CD4-positive, alpha-beta T cell (primary cell): Measurements from ENCODE around the gene FAM177B. TPM values are rescaled to one million over a fixed set of nuclear protein-coding genes. Genes with fewer than 3 reads are reported as not detected.

Experiments used
- ATAC-seq: fragments of 200-7000 bp; cut with Tn5 transposase; one replicate; pipeline ENCODE4 v1.10.0; 2022; ENCODE audit warnings: mild to moderate bottlenecking; ENCODE audit not compliant: poor library complexity
- CTCF ChIA-PET: fragments of 350-600 bp; sonication (Branson Sonifier 250); formaldehyde crosslinking; loops from one replicate; lab custom pipeline; 2021; ENCODE audit warnings: antibody characterized with exemption, inconsistent platforms; lab: Charles Lee
- POLR2A ChIA-PET: fragments of 350-600 bp; sonication (Branson Sonifier 250); formaldehyde crosslinking; loops from one replicate; lab custom pipeline; 2021; ENCODE audit warnings: antibody characterized with exemption, inconsistent platforms; lab: Charles Lee
- DNase-seq, 14 experiments: peaks; one replicate each; pipeline ENCODE4 v3.0.0-alpha.2; 2013 to 2020; ENCODE audit warnings: mixed read lengths in 2 of 14
- H3K27ac ChIP-seq, 2 donors: one replicate each; pipeline versions ENCODE4 v1.5.1 to v1.7.0; 2013; ENCODE audit warnings: low read length in 2 of 2, low read depth in 1 of 2, mild to moderate bottlenecking in 1 of 2
- H3K27me3 ChIP-seq, 2 experiments: 1 replicate in 1 of 2; 2 replicates in 1 of 2; pipeline versions ENCODE4 v1.6.1 to v1.7.0; 2013; ENCODE audit warnings: low read length in 2 of 2, control low read depth in 1 of 2, mild to moderate bottlenecking in 1 of 2, moderate library complexity in 1 of 2; ENCODE audit not compliant: insufficient read depth in 2 of 2, control insufficient read depth in 1 of 2
- H3K36me3 ChIP-seq: one replicate; pipeline ENCODE4 v1.6.1; 2013; ENCODE audit warnings: low read length, control low read depth; ENCODE audit not compliant: insufficient read depth
- H3K4me1 ChIP-seq: one replicate; pipeline ENCODE4 v1.6.1; 2013; ENCODE audit warnings: low read length, control low read depth; ENCODE audit not compliant: insufficient read depth
- H3K4me3 ChIP-seq: one replicate; pipeline ENCODE4 v1.5.1; 2013; ENCODE audit warnings: mild to moderate bottlenecking, low read length, moderate library complexity
- H3K9me3 ChIP-seq, 2 experiments: 1 replicate in 1 of 2; 2 replicates in 1 of 2; pipeline versions ENCODE4 v1.6.1 to v1.7.0; 2013; ENCODE audit warnings: low read length in 2 of 2, mild to moderate bottlenecking in 2 of 2, control low read depth in 1 of 2, moderate library complexity in 1 of 2; ENCODE audit not compliant: control insufficient read depth in 1 of 2, insufficient read depth in 1 of 2
- H3K27ac Mint-ChIP-seq: one replicate; pipeline ENCODE4 v1.8.0; 2020; ENCODE audit warnings: mixed read lengths
- H3K27me3 Mint-ChIP-seq: one replicate; pipeline ENCODE4 v1.8.0; 2021; ENCODE audit warnings: mixed read lengths
- H3K36me3 Mint-ChIP-seq: one replicate; pipeline ENCODE4 v1.8.0; 2021; ENCODE audit warnings: low read depth, mixed read lengths
- H3K4me1 Mint-ChIP-seq: one replicate; pipeline ENCODE4 v1.8.0; 2021; ENCODE audit warnings: low read depth, mixed read lengths
- H3K4me3 Mint-ChIP-seq: one replicate; pipeline ENCODE4 v1.8.0; 2020; ENCODE audit warnings: mild to moderate bottlenecking, mixed read lengths
- H3K9me3 Mint-ChIP-seq: one replicate; pipeline ENCODE4 v1.8.0; 2020; ENCODE audit warnings: mixed read lengths
- intact Hi-C, 2 experiments: fragments of 100-400 bp; cut with DNase I in 1 of 2; cut with micrococcal nuclease in 1 of 2; formaldehyde crosslinking; loops; one replicate each; pipeline versions ENCODE4 v1.15.1 to v1.9.0; 2023 to 2025; cut with DNase I, micrococcal nuclease
- total RNA-seq, 174 experiments: library from RNA in 2 of 174; stranded (reverse) in 2 of 174; gene quantifications; one replicate each; pipeline ENCODE4 v1.2.3 and lab custom pipeline; 2021 to 2026
- TF ChIP-seq, protein P1 (sequence below): fragments of 200-600 bp; IDR thresholded peaks from one replicate; pipeline ENCODE4 v1.8.0; 2022; ENCODE audit warnings: antibody characterized with exemption, mild to moderate bottlenecking

FAM177B gene
- total RNA-seq, 2 experiments from 2014 or later = not detected

GRCh38 chr1:222792744-222793143 lies 55.7 kb downstream of the FAM177B start:
- H3K9me3 ChIP-seq = no peaks in the 10 kb centered on the region
- H3K4me1 ChIP-seq = no peaks in the 10 kb centered on the region
- Mint-ChIP-seq H3K27ac (no peak overlapping the region), H3K27me3 (no peaks in the 10 kb centered on the region), H3K9me3 (no peaks in the 10 kb centered on the region), H3K36me3 (no peaks in the 10 kb centered on the region), H3K4me3 (no peak overlapping the region), H3K4me1 (no peaks in the 10 kb centered on the region)
- no peak overlapping the region for H3K4me3 ChIP-seq
- CTCF ChIA-PET = no interaction called here
- ATAC-seq (no peak), DNase-seq (peak in 3 of 14 experiments; percentile 23 to 41 (median 38))
- POLR2A ChIA-PET = no interaction called here
- H3K36me3 ChIP-seq = no peaks in the 10 kb centered on the region
- intact Hi-C loops = loop anchor here (1.0 to 5.0 kb wide), 4 partner anchors 289 to 892 kb away; no protein-coding TSS in a partner anchor
- no peak overlapping the region for H3K27ac ChIP-seq
- TF ChIP-seq, protein P1, sequence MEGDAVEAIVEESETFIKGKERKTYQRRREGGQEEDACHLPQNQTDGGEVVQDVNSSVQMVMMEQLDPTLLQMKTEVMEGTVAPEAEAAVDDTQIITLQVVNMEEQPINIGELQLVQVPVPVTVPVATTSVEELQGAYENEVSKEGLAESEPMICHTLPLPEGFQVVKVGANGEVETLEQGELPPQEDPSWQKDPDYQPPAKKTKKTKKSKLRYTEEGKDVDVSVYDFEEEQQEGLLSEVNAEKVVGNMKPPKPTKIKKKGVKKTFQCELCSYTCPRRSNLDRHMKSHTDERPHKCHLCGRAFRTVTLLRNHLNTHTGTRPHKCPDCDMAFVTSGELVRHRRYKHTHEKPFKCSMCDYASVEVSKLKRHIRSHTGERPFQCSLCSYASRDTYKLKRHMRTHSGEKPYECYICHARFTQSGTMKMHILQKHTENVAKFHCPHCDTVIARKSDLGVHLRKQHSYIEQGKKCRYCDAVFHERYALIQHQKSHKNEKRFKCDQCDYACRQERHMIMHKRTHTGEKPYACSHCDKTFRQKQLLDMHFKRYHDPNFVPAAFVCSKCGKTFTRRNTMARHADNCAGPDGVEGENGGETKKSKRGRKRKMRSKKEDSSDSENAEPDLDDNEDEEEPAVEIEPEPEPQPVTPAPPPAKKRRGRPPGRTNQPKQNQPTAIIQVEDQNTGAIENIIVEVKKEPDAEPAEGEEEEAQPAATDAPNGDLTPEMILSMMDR = peak; percentile 74
- H3K27me3 ChIP-seq = no peaks in the 10 kb centered on the region

DNA sequence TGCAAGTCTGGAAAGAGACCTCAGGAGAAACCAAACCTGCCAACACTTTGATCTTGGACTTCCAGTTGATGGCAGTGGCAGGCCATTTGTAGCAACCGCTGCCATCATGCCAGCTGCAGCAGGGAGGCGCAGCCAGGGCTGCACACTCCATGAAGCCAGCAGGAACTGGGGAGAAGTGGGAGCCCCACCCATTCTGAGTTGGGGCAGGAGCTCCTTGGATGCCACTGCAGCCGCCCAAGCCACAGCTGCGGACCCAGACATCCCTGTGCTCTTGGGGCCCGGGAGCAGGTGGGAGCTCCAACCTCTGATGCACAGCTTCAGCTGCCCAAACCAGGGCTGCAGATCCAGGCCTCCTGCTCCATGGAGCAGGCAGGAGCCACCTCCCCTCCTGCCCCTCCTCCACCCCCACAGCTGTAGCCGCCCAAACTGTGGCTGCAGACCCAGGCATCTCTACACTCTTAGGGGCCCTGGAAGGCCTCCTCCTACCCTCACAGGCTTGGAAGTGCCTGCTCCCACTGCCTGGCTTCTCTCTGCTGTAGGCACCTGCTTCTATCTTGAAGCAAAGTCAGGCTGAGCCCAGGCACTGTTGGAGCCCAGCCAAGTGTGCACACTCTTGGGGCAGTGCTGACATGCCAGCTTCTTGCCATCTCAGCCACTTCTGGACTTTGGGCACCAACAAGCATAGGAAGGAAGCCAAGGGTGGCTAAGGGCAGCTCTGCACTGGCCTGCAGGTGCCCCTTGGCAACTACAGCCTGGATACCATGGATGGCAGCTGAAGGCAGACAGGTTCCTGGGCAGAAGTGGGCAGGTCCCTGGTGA lies 57.9 kb downstream of the FAM177B start:
- no peak overlapping the region for H3K4me3 Mint-ChIP-seq
- Histone ChIP-seq H3K27ac (no peak overlapping the region), H3K36me3 (no peaks in the 10 kb centered on the region), H3K9me3 (no peaks in the 10 kb centered on the region), H3K4me1 (peaks cover 6% of the 10 kb centered on the region), H3K27me3 (no peaks in the 10 kb centered on the region), H3K4me3 (no peak overlapping the region)
- H3K27me3 Mint-ChIP-seq = no peaks in the 10 kb centered on the region
- ATAC-seq = no peak
- no peaks in the 10 kb centered on the region for H3K4me1 Mint-ChIP-seq
- intact Hi-C loops = loop anchor here in 1 of 2 experiments (5.0 kb wide), 1 partner anchor 887 kb away; no protein-coding TSS in a partner anchor
- DNase-seq = no peak
- ChIA-PET CTCF (interaction anchor here (0.8 to 1.4 kb wide), 2 partner anchors 21 to 329 kb away, joined by 4 to 5 read pairs; no protein-coding TSS in a partner anchor), POLR2A (no interaction called here)
- no peaks in the 10 kb centered on the region for H3K9me3 Mint-ChIP-seq
- H3K27ac Mint-ChIP-seq = no peak overlapping the region
- no peaks in the 10 kb centered on the region for H3K36me3 Mint-ChIP-seq
- TF ChIP-seq, protein P1 = no peak

DNA sequence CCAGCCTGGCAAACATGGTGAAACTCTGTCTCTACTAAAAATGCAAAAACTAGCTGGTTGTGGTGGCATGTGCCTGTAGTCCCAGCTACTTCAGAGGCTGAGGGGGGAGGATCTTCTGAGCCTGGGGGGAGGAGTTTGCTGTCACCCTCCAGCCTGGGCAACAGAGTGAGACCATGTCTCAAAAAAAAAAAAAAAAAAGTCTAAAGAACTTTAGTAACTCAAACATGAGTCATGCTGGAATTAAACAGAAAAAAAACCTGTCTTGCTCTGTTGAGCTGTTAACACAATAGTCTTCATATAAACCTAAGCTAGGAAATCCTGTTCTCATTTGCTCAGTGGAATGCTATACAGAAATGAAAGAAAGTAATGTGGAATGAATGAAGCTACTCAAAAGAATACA lies 61.1 kb downstream of the FAM177B start:
- Histone ChIP-seq H3K9me3 (no peaks in the 10 kb centered on the region), H3K4me3 (no peak overlapping the region), H3K27ac (no peak overlapping the region), H3K27me3 (no peaks in the 10 kb centered on the region), H3K4me1 (peaks cover 6% of the 10 kb centered on the region), H3K36me3 (no peaks in the 10 kb centered on the region)
- Mint-ChIP-seq H3K4me3 (no peak overlapping the region), H3K36me3 (no peaks in the 10 kb centered on the region), H3K4me1 (no peaks in the 10 kb centered on the region), H3K9me3 (no peaks in the 10 kb centered on the region), H3K27me3 (peaks cover 4% of the 10 kb centered on the region), H3K27ac (no peak overlapping the region)
- TF ChIP-seq, protein P1 = no peak
- ChIA-PET CTCF (no interaction called here), POLR2A (no interaction called here)
- intact Hi-C loops = no loop called here
- DNase-seq (peak in 1 of 14 experiments; percentile 5), ATAC-seq (no peak)
